Measurements from ENCODE around the gene USP46. TPM values are rescaled to one million over a fixed set of nuclear protein-coding genes. Genes with fewer than 3 reads are reported as not detected.

The USP46 gene
- total RNA-seq, 4 donors from 2014 or later: 6.0 to 7.7 (median 6.6) TPM

- ATAC-seq (ENCODE audit: low FRiP score): no peak
- TF ChIP-seq, protein P1, sequence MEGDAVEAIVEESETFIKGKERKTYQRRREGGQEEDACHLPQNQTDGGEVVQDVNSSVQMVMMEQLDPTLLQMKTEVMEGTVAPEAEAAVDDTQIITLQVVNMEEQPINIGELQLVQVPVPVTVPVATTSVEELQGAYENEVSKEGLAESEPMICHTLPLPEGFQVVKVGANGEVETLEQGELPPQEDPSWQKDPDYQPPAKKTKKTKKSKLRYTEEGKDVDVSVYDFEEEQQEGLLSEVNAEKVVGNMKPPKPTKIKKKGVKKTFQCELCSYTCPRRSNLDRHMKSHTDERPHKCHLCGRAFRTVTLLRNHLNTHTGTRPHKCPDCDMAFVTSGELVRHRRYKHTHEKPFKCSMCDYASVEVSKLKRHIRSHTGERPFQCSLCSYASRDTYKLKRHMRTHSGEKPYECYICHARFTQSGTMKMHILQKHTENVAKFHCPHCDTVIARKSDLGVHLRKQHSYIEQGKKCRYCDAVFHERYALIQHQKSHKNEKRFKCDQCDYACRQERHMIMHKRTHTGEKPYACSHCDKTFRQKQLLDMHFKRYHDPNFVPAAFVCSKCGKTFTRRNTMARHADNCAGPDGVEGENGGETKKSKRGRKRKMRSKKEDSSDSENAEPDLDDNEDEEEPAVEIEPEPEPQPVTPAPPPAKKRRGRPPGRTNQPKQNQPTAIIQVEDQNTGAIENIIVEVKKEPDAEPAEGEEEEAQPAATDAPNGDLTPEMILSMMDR (IDR thresholded peaks at IDR 0.05): peak in 1 of 3 donors; percentile 57
- peak; percentile 61 for DNase-seq (ENCODE audit: low spot score)
Measured at GRCh38 chr4:52545099-52546069, 113.7 kb downstream of the USP46 start.

Other genes with a start within 250 kb of the USP46 start
- gene ERVMER34-1, start 92.1 kb upstream of the USP46 start, total RNA-seq: under 1 TPM in 3 of 4 donors, not detected in 1; 0.31 to 0.60 (median 0.37) TPM
- gene RASL11B, start 203.0 kb upstream of the USP46 start, total RNA-seq: 1 to 10 TPM in 2 of 4 donors, under 1 TPM in 1, not detected in 1; 0.56 to 1.9 (median 1.7) TPM

Measured in omental fat pad (tissue), 4 donors.